HUDEP-2 (cell line): ENCODE data around the gene SNX5.

Experiments used
- DNase-seq, 76 experiments: peaks; one replicate each; lab custom pipeline; 2025; ENCODE audit not compliant: unreplicated experiment in 76 of 76; lab: John Stamatoyannopoulos, UW

Gene SNX5

DNA sequence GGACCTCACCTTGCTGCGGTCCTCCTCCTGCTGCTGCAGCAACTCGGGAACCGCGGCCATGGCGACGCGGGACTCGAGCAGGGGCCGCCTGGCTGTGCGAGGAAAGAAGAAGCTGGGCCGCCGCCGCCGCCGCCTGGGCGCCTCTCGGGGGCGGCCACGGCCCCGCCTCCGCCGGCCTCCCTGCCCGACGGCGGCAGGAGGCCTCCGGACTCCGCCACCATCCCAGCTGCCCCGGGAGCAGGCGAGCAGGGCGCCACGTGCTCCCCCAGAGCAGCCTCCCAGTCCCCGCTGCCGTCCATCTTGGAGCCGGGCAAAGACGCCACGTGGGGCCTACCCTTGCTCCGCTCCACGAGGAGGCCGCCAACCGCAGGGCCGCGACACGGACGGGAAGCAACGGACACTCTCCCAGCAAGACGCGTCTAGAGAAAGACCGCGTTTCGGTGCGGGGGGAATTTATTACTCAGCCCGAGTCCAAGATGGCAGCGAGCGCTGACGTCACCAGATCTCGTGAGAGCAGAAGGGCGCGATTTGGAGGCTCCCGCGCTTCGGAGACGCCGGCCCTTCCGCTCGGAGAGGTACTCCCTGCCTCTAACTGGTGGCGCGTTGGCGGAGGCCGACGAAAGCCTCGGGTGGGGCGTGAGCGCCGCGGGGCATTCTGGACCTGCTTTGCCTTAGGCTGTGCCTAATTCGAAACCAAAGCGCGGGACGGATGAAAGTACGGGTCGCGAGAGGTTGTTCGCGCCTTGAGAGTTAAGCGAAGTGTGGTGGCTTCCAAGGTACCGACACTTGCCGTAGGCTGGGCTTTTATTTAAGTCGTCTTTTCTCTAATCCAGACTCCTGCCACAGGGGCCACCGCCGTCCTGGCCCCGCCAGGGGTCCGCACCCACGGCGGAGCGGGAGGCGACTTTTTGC lies at the start of gene SNX5, which contains the start of gene MGME1:
TSS of gene SNX5 (minus strand) at position 429 of the 912 bp plus-strand sequence. CDS start at position 60, 369 bp downstream.
TSS of gene MGME1 (plus strand) at position 653 of the 912 bp plus-strand sequence. CDS start 842 bp downstream, outside the sequence.
- peak; percentile 53 to 100 (median 97) for DNase-seq

DNA sequence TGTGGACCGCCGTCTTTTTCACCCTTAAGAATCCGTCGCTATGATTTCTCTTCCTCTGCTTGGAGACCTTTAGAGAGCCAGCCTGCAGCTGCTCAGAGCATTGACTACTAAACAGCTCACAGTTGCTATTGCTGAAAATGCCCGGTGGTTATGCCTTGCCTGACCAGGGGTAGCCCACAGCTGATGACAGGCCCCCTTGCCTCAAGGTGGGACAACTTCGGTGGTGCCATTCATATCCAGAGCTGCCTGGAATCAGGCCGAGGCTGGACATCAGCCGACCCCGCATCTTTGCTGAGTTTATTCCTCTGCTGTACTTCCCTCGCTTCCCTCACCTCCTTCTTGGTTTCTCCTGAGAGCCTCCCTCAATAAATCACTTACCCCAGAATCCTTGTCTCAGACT lies 49.5 kb upstream of the SNX5 start:
- DNase-seq, result no peak

- DNase-seq, result no peak
Measured at GRCh38 chr20:18016772-18017171, 48.2 kb upstream of the SNX5 start.

DNA sequence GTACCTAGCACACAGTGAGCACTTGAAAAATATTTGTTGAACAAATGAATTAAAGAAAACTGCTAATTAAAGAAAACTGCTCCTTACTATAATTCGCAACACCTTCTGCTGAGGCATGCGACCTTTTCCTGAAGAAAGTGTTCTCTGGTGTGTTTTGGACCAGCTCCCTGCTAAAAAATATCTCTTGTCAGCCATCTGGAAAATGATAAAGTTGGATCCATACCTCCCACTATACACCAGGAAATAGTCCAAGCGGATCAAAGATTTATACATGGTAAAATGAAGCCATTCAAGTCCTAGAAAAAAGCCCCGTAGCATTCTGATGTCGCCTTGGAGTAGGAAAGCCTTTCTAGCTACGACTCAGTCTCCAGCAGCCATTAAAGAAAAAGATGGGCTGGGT lies 45.8 kb upstream of the SNX5 start:
- no peak for DNase-seq

- DNase-seq, result no peak
Measured at GRCh38 chr20:18012901-18013300, 44.3 kb upstream of the SNX5 start.

DNA sequence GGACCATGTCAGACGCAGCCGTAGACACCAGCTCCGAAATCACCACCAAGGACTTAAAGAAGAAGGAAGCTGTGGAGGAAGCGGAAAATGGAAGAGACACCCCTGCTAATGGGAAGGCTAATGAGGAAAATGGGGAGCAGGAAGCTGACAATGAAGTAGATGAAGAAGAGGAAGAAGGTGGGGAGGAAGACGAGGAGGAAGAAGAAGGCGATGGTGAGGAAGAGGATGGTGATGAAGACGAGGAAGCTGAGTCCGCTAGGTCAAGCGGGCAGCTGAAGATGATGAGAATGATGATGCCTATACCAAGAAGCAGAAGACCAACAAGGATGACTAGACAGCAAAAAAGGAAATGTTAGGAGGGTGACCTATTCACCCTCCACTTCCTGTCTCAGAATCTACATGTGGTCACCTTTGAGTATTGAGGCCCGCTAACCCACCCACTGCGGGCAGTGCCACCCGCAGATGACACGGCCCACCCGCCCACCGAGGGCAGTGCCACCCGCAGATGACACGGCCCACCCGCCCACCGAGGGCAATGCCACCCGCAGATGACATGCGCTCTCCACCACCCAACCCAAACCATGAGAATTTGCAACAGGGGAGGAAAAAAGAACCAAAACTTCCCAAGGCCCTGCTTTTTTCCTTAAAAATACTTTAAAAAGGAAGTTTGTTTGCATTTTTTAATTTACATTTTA lies 43.5 kb upstream of the SNX5 start:
- DNase-seq, result no peak

- no peak for DNase-seq
Measured at GRCh38 chr20:18011482-18011881, 42.9 kb upstream of the SNX5 start.

DNA sequence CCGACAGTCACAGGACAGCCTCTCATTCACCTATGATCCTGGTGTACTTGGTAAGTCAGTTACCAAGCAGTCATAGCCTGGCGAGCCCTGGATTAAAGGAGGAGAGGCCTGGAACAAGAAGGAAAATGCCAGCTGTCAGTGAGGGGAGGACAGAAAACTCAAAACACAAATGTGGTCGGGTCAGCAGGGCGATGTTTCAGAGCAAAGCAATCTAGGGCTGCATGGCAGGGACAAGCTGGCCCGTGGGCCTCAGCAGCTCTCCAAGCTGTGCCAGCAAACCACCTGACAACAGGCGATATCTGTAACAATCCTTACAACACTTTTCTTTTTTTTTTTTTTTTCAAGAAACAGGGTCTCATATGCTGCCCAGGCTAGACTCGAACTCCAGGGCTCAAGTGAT lies 40.5 kb upstream of the SNX5 start:
- DNase-seq, result no peak

- no peak for DNase-seq
Measured at GRCh38 chr20:18007534-18008292, 39.1 kb upstream of the SNX5 start.

DNA sequence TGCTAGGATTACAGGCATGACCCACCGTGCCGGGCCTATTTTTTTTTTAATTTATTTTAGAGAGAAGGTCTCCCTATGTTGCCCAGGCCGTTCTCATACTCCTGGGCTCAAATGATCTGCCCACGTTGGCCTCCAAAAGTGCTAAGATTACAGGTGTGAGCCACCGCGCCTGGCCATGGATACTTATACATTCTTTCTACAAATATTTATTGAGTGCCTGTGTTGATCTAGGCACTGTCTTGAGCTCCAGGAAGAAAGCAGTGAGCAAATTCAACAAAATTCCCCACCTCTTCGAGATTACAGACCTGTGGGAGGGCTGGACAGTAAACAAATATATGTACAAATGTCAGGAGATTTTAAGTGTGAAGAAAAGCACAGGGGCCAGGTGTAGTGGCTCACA lies 38.1 kb upstream of the SNX5 start:
- DNase-seq, result no peak

DNA sequence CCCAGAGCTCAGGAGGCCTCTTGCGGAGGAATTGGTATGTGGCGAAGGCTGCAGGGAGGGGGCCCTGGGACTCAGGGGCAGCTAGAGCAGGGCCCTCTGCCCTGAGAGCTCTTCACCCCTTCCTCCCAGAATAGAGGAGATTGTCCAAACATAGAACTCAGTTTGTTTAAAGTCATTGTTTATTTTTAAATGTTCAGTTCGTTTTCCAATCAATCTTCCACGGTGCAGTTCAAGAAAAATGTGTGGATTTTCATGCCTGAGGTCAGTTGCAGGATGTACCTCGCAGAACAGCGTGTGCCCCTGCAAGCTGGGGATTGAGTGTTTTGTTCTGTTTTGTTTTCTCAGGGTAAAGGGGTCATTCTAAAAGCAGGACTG lies 37.4 kb upstream of the SNX5 start:
- DNase-seq, result no peak

DNA sequence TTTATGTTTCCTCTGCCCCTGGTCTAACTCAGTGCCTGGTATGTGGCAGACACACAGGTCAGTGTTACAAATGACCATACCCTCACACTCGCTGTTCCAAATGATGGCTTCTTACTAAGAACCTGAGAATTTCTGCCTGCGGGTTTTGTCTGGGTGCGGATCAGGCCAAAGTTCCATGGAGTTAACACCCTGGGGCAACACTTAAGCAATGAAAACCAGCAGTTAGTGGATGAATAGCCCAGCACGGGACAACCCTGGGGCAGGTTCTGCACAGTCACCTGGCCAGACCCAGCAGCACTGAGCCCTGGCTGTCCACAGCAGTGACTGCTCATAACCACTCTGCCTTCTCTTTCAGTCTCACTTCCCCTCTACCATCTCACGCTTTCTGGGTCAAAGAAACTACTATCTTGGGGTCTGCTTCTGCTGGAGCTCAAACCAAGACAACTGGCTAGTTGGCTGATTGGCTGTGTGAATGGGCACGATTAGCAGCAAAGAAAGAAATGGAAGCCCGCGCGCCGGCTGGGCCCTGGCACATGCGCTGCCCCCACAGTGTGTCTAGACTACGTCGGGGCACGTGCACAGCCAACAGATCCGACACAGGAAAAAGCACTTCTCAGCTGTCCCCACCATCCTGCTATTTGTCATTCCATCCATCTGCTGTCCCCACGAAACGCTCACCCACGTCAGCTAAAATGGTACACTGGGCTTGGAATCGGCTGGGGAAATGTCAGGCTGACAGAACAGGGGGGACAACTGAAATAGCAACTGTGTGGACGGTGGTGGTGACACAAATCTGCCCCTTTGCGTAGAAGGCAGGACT lies 36.8 kb upstream of the SNX5 start:
- no peak for DNase-seq

DNA sequence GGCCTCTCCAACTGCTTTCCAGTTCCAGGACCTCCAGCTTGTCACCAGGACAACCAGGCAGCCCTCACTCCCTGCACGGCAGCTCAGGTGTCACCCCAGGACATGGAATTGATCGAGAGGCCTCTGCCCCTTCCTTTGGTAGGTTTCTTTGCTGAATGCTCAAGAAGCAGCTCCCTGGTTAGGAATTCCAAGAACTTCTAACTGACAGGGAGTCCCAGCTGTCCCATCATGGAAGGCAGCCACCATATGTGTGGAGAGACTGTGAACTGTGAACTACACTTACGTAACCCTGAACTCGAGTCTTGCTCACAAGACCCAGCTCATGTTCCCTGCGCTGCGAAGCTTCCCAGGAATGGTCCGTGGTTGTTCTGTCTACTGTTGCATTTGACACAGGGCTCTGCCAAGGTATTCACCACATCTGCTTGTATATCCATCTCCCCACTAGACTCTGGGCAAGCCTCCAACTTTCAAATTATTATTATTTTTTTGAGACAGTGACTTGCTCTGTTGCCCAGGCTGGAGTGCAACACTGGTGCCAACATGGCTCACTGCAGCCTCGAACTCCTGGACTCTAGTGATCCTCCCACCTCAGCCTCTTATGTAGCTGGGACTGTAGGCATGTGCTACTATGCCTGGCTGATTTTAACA lies 35.9 kb upstream of the SNX5 start:
- DNase-seq, result no peak

GRCh38 chr20:18003897-18004296 lies 35.3 kb upstream of the SNX5 start:
- no peak for DNase-seq

DNA sequence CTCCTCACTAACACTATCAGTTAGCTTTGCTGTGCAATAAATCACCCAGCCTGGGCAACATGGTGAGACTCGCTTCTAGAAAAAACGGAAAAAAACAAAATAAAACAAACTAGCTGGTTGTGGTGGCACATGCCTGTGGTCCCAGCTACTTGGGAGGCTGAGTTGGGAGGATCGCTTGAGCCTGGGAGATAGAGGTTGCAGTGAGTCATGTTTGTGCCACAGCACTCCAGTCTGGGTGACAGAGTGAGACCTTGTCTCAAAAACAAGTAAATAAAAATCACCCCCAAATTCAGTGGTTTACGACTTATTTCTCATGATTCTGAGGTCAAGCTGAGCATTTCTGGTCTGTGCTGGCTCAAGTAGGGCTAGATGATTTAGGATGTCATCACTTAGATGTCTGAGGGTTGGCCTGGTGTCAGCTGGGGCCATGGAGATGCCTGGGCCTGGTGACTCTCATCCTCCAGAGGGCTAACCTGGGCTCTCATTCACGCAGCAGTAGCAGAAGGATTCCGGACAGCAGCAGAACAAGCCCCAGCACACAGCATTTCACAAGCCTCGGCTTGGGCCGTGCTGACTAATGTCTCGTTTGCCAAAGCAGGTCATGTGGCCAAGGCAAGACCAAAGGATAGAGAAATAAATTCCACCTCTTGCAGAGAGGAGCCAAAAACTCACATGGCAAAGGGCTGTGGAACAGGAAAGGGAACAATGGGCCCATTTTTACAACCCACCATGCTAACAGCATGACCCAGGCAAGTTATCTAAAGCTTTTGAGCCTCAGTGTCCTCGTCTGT lies 32.7 kb upstream of the SNX5 start:
- no peak for DNase-seq

- DNase-seq, result no peak
Measured at GRCh38 chr20:17999566-17999965, 31.0 kb upstream of the SNX5 start.

DNA sequence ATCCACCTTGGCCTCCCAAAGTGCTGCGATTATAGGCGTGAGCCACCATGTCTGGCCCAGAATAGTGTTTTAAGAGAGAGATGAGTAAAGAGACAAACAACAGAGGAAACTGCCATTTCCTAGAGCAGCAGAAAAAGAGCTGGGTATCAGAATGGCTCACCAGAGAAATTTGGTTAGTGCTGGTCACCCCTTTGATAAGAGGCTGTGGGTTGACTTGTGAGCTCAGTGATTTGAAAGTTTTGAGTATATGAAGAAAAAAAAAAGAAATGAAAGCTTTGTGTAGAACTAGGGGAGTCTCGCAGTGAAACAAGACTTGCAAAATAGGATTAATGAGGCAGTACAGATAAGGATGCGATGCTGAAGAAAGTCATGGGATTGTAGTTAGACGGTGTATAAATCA lies 29.9 kb upstream of the SNX5 start:
- no peak for DNase-seq

DNA sequence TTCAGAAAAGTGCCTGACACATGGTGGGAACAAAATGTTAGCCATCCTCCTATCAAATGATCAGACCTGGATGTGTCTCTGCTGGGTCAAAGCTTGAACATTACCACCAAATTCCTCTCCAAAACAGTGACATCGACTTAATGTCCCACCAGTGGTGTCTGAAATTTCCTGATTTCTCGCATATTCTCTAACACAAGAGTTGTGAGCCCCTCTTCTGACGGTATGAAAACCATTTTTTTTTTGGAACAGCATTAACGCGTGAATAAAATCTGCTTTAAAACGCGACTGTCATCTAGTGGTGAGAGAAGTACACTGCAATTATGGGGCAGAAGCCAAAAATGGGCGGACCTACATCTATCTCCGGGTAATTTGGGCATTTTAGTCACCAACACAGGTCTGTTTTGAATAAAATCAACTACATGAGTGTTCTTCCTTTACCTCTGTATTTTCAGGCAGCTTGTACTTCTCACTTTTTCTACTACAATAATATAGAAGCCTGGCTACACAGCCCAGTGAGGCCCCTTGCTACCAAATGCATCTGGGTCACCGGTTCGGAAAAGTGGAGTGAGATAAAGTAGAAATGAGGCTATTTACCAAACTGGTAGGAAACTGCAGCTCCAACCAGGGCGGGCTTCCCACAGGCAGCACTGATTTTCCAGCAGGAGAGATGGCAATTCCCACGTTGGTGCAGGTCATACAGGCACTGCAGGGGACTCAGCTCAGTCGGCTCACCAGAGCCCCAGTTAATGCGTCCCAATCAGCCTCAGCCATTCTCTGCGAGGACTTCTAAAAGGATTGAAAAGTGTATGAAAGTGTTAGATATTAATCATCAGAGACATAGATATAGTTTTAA lies 27.6 kb upstream of the SNX5 start:
- DNase-seq, result peak in 40 of 76 experiments; percentile 3 to 68 (median 37)
